IgD-negative memory B cell (primary cell): ENCODE measurements around the gene ERICH4. TPM values are rescaled to one million over a fixed set of nuclear protein-coding genes. Genes with fewer than 3 reads are reported as not detected.

ENCODE experiments used
- H3K27ac Mint-ChIP-seq, 3 donors: one replicate each; pipeline ENCODE4 v1.8.0; 2020 to 2022; ENCODE audit warnings: mild to moderate bottlenecking in 3 of 3, mixed read lengths in 3 of 3, moderate library complexity in 1 of 3
- H3K27me3 Mint-ChIP-seq: one replicate; pipeline ENCODE4 v1.8.0; 2021; ENCODE audit warnings: mixed read lengths
- H3K36me3 Mint-ChIP-seq: one replicate; pipeline ENCODE4 v1.8.0; 2020; ENCODE audit warnings: mild to moderate bottlenecking, mixed read lengths
- H3K4me1 Mint-ChIP-seq, 3 donors: one replicate each; pipeline ENCODE4 v1.8.0; 2020 to 2022; ENCODE audit warnings: mixed read lengths in 3 of 3, mild to moderate bottlenecking in 1 of 3
- H3K4me3 Mint-ChIP-seq, 4 donors: one replicate each; pipeline ENCODE4 v1.8.0; 2020 to 2022; ENCODE audit warnings: mild to moderate bottlenecking in 4 of 4, mixed read lengths in 4 of 4, moderate library complexity in 3 of 4
- H3K9me3 Mint-ChIP-seq, 3 donors: one replicate each; pipeline ENCODE4 v1.8.0; 2020 to 2021; ENCODE audit warnings: mixed read lengths in 3 of 3, mild to moderate bottlenecking in 1 of 3
- polyA plus RNA-seq: library from polyadenylated mRNA; unstranded; fragments of 300-500 nt; fragmentation: Illumina TruSeq; gene quantifications from one replicate; pipeline ENCODE4 v1.2.3, GENCODE V29; 2021

The ERICH4 gene
- polyA plus RNA-seq, 1 donor from 2014 or later = not detected

GRCh38 chr19:41436674-41436951 is 6.3 kb upstream of the ERICH4 start:
- peak overlapping the region in 1 of 3 donors; percentile 18 for H3K27ac Mint-ChIP-seq
- peaks cover 3% of the 10 kb centered on the region for H3K36me3 Mint-ChIP-seq
- H3K27me3 Mint-ChIP-seq = no peaks in the 10 kb centered on the region

DNA sequence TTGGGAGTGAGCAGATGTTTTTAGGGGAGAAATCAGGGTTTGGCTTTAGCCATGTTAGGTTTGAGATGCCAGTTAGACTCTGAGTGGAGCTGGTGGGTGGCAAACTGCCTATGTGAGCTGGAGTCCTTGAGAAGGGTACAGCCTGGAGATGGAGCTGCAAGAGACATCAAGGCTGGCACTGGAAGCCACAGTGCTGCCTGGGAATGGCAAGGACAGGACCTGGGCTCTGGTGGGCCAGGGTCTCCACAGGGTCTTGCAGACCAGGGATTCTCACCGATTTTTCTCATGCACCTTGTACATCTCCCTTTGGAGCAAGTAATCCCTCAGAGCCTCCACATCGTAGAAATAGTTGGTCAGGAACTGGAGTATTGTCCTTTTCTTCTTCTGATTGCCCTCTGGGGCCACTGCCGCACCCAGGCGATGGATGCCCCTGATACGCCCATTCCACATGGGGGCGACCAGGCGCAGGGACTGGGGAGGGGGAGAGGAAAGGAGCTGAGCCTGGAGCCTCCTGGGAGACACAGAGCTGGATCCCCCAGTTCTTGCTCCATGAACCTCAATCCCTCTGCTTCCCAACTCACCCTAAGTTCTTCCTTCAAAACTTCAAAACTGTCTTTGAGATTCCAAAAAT is 4.9 kb upstream of the ERICH4 start:
- no peak overlapping the region for H3K27ac Mint-ChIP-seq
- peak overlapping the region in 3 of 4 donors; percentile 67 to 75 (median 73) for H3K4me3 Mint-ChIP-seq
- H3K4me1 Mint-ChIP-seq = peaks cover 0 to 14% (median 13%) of the 10 kb centered on the region in 3 donors
- no peaks in the 10 kb centered on the region for H3K9me3 Mint-ChIP-seq
- H3K36me3 Mint-ChIP-seq = peaks cover 3% of the 10 kb centered on the region
- no peaks in the 10 kb centered on the region for H3K27me3 Mint-ChIP-seq

More at GRCh38 chr19:41436674-41436951, 6.3 kb upstream of the ERICH4 start:
- Mint-ChIP-seq H3K4me1 (peaks cover 0 to 14% (median 11%) of the 10 kb centered on the region in 3 donors), H3K4me3 (peak overlapping the region in 3 of 4 donors; percentile 20 to 71 (median 60)), H3K9me3 (no peaks in the 10 kb centered on the region)

- Mint-ChIP-seq H3K4me3 (peak within 1 kb of the TSS in 3 of 4 donors; percentile 7 to 71 (median 67)), H3K27ac (no peak within 1 kb of the TSS), H3K27me3 (peaks cover 4% of the 10 kb centered on the region), H3K9me3 (no peaks in the 10 kb centered on the region), H3K36me3 (peaks cover 3% of the 10 kb centered on the region), H3K4me1 (peaks cover 0 to 17% (median 13%) of the 10 kb centered on the region in 3 donors)
These were observed 3.3 kb upstream of the ERICH4 start, which contains the start of gene DMAC2 for GRCh38 chr19:41439441-41440222. TSS of gene DMAC2 (minus strand) at chr19:41439912. CDS start at chr19:41439899, 13 bp downstream.

GRCh38 chr19:41441321-41441945 is 1.5 kb upstream of the ERICH4 start:
- H3K4me3 Mint-ChIP-seq = peak overlapping the region in 2 of 4 donors; percentile 41 to 56
- H3K4me1 Mint-ChIP-seq = peaks cover 0 to 17% (median 13%) of the 10 kb centered on the region in 3 donors
- H3K36me3 Mint-ChIP-seq = peaks cover 3% of the 10 kb centered on the region
- no peak overlapping the region for H3K27ac Mint-ChIP-seq
- no peaks in the 10 kb centered on the region for H3K9me3 Mint-ChIP-seq
- H3K27me3 Mint-ChIP-seq = peaks cover 4% of the 10 kb centered on the region

- Mint-ChIP-seq H3K27ac (peak overlapping the region in 1 of 3 donors; percentile 33), H3K4me1 (peaks cover 0 to 7% (median 6%) of the 10 kb centered on the region in 3 donors), H3K36me3 (peaks cover 3% of the 10 kb centered on the region), H3K9me3 (no peaks in the 10 kb centered on the region), H3K27me3 (peaks cover 7% of the 10 kb centered on the region), H3K4me3 (no peak overlapping the region)
These were observed 978 bp downstream of the ERICH4 start for GRCh38 chr19:41443813-41444455.

GRCh38 chr19:41445575-41445974 is 2.6 kb downstream of the ERICH4 start:
- peaks cover 4 to 12% (median 9%) of the 10 kb centered on the region in 3 donors for H3K4me1 Mint-ChIP-seq
- peaks cover 3% of the 10 kb centered on the region for H3K36me3 Mint-ChIP-seq
- no peak overlapping the region for H3K4me3 Mint-ChIP-seq
- no peaks in the 10 kb centered on the region for H3K9me3 Mint-ChIP-seq
- H3K27me3 Mint-ChIP-seq = peaks cover 8% of the 10 kb centered on the region
- H3K27ac Mint-ChIP-seq = no peak overlapping the region

DNA sequence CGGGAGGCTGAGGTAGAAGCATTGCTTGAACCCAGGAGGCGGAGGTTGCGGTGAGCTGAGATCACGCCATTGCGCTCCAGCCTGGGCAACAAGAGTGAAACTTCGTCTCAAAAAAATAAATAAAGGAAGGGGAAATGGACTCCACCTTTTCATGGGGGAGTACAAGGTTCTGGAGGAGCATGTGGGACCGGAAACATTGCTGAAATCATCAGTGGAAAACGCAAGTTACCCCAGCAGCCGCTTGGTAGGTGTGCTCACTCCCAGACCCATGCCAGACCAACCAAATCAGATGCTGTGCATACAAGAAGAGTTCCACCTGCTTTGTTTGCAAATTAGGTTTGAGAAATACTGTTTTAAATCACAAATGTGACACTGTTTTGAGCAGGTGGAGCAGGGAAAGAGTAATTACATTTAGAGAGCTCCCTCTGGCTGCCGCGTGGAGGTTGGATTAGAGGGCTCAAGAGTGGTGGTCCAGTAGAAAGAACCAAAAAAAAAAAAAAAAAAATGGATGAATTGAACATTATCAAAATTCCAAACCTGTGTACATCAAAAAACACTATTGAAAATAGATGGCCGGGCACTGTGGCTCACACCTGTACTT is 4.9 kb downstream of the ERICH4 start:
- Mint-ChIP-seq H3K9me3 (no peaks in the 10 kb centered on the region), H3K27ac (no peak overlapping the region), H3K27me3 (peaks cover 8% of the 10 kb centered on the region), H3K4me3 (no peak overlapping the region), H3K36me3 (peaks cover 1% of the 10 kb centered on the region), H3K4me1 (peaks cover 4 to 16% (median 10%) of the 10 kb centered on the region in 3 donors)

DNA sequence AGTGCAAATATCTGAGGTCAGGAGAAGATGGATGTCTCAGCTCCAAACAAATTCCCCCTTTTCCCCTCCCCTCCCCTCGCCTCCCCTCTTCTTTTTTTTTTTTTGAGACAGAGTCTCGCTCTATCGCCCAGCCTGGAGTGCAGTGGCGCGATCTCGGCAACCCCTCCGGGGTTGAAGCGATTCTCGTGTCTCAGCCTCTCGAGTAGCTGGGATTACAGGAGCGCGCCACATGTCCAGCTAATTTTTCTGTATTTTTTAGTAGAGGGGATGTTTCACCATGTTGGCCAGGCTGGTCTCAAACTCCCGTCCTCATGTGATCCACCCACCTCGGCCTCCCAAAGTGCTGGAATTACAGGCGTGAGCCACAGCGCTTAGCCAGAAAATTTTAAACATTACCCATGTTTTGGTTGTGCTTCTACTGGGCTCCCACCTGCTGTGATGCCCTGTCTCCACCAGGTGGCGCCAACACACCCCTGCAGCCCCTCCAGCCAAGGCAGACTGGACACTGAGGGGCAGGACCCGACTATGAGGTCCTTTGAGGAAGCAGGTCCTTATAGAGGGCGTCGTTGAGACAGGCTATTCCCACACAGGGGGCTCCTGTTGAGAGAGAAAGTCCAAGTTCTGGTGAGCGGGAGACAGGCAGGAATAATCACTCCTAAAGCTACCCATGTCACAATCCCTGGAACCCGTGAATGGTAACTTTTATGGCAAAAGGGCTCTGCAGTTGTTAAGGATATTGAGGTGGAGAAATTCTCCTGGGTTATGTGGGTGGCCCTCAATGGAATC is 6.3 kb downstream of the ERICH4 start:
- peak overlapping the region; percentile 29 to 96 (median 87) for H3K4me3 Mint-ChIP-seq
- peaks cover 4% of the 10 kb centered on the region for H3K27me3 Mint-ChIP-seq
- no peaks in the 10 kb centered on the region for H3K9me3 Mint-ChIP-seq
- peaks cover 13 to 25% (median 20%) of the 10 kb centered on the region in 3 donors for H3K4me1 Mint-ChIP-seq
- H3K27ac Mint-ChIP-seq = peak overlapping the region in 2 of 3 donors; percentile 24 to 27
- peaks cover 1% of the 10 kb centered on the region for H3K36me3 Mint-ChIP-seq

DNA sequence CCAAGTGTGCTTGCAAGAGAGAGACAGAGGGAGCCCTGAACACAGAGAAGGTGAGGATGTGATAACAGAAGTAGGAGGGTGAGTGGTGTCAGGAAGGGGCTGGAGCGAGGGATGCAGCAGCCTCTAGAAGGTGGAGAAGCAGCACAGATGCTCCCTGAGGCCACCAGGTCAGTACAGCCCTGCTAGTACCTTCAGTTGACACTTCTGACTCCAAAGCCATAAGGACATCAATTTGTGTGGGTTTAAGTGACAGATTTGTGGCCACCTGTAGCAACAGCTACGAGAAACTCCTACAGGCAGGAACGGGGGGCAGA is 6.9 kb downstream of the ERICH4 start:
- peaks cover 18 to 29% (median 25%) of the 10 kb centered on the region in 3 donors for H3K4me1 Mint-ChIP-seq
- H3K27me3 Mint-ChIP-seq = peaks cover 4% of the 10 kb centered on the region
- H3K36me3 Mint-ChIP-seq = peaks cover 1% of the 10 kb centered on the region
- H3K27ac Mint-ChIP-seq = peak overlapping the region in 1 of 3 donors; percentile 46
- peak overlapping the region in 1 of 4 donors; percentile 79 for H3K4me3 Mint-ChIP-seq
- H3K9me3 Mint-ChIP-seq = no peaks in the 10 kb centered on the region

DNA sequence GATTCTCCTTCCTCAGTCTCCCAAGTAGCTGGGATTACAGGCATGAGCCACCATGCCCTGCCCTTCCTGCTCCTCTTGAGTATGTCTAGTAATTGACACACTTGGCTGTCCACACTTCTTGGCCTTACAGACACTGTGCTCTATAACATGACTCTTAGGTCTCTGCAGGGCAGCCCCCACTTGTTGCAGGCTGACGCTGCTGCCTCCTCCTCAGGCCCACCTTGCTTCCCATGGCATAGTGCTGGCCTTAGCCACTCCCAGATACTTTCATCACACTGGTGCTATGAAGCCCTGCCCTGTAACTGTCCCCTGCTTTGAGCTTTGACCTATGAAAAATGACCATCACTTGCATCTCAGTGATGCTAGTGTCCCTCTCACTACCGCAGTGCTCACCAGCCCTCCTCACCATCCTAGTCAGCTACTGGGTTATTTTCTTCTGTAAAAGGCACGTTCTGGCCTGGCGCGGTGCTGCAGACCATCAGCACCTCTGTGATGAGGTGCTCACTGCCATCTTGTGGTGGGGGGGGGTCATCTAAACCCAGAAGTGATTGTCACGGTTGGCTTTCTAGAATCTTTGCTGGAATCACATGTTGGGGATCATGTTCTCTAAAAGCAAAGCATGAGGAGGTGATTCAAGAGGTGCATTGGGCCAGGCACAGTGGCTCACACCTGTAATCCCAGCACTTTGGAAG is 9.8 kb downstream of the ERICH4 start:
- peak overlapping the region in 2 of 4 donors; percentile 55 to 81 for H3K4me3 Mint-ChIP-seq
- peaks cover 2% of the 10 kb centered on the region for H3K36me3 Mint-ChIP-seq
- peaks cover 2% of the 10 kb centered on the region for H3K27me3 Mint-ChIP-seq
- H3K9me3 Mint-ChIP-seq = peaks cover 0 to 1% (median 0%) of the 10 kb centered on the region in 3 donors
- H3K4me1 Mint-ChIP-seq = peaks cover 35 to 42% (median 39%) of the 10 kb centered on the region in 3 donors
- H3K27ac Mint-ChIP-seq = peak overlapping the region in 2 of 3 donors; percentile 48 to 76

DNA sequence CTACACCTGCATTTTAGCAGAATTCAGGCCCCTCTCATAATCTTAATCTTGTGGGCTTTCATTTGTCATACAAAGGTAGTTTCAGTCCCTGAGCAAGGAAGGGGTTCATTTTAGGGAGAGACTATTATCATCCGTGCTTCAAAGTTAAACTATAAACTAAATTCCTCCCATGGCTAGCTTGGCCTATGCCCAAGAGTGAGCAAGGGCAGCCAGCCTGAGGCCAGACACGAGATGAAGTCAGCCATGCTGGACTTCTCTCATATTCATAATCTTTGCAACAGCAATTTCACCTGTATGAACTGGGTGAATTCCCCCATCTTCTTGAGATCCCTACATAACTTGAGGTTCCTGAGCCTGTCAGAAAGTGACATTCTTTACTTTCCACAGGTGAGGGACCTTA is 13.0 kb downstream of the ERICH4 start:
- Mint-ChIP-seq H3K9me3 (peaks cover 0 to 1% (median 0%) of the 10 kb centered on the region in 3 donors), H3K4me1 (peaks cover 30 to 35% (median 34%) of the 10 kb centered on the region in 3 donors), H3K36me3 (peaks cover 2% of the 10 kb centered on the region), H3K27ac (no peak overlapping the region), H3K27me3 (no peaks in the 10 kb centered on the region), H3K4me3 (peak overlapping the region in 1 of 4 donors; percentile 47)

DNA sequence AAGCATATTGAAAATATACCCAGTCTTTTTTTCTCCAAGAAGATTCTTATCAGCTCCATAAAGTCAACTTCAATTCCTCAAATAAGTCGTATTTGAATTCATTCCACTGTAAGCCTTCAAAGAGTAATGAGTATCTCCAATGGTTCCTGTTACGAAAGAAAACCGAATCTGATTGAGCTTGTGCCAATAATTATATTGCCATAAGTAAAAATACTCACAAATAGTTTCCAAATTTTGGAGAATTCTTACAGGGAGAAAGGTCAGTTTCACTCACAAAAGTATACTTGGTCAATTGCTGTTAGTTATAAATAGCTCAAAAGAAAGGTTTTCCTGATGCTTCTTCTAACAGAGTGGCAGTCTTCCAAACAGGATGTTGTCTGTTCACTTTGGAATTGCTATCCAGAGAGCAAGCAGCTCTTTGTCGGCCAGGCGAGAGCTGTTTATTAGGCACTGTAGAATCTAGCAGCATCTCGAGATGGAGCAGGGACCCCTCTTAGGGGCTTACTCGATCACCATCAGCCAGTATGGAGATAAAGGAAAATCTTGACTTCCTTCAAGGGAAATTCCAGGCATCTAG is 13.5 kb downstream of the ERICH4 start:
- peaks cover 0 to 1% (median 0%) of the 10 kb centered on the region in 3 donors for H3K9me3 Mint-ChIP-seq
- H3K36me3 Mint-ChIP-seq = peaks cover 2% of the 10 kb centered on the region
- H3K27ac Mint-ChIP-seq = no peak overlapping the region
- H3K27me3 Mint-ChIP-seq = no peaks in the 10 kb centered on the region
- H3K4me1 Mint-ChIP-seq = peaks cover 30 to 35% (median 34%) of the 10 kb centered on the region in 3 donors
- no peak overlapping the region for H3K4me3 Mint-ChIP-seq

DNA sequence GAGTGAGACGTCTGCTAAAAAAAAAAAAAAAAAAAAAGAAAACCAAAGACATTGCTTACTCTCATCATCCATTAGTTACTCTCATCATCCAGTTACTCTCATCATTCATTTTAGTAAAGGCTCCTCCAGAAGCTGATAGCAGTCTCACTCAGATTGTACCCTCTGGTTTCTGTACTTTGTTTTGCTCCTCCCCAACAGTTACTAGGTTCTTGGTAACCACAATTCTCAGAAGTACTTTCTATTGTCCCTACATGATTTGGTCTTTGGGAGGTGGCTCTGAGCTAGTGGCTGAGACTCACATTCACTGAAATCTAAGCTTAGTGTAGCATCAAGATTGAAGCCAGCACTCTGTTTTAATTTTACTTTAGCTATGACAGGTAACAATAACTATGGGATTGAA is 14.3 kb downstream of the ERICH4 start:
- peaks cover 0 to 1% (median 0%) of the 10 kb centered on the region in 3 donors for H3K9me3 Mint-ChIP-seq
- peaks cover 2% of the 10 kb centered on the region for H3K36me3 Mint-ChIP-seq
- peaks cover 28 to 37% (median 37%) of the 10 kb centered on the region in 3 donors for H3K4me1 Mint-ChIP-seq
- H3K4me3 Mint-ChIP-seq = peak overlapping the region in 3 of 4 donors; percentile 3 to 71 (median 26)
- H3K27ac Mint-ChIP-seq = peak overlapping the region in 1 of 3 donors; percentile 56
- no peaks in the 10 kb centered on the region for H3K27me3 Mint-ChIP-seq
